ENCODE results near the gene STARD4. TPM values are rescaled to one million over a fixed set of nuclear protein-coding genes. Genes with fewer than 3 reads are reported as not detected.

Gene STARD4
- total RNA-seq, 4 donors from 2014 or later: 0.34 to 3.2 (median 2.9) TPM

GRCh38 chr5:111495159-111495558 lies 17.2 kb downstream of the STARD4 start:
- intact Hi-C loops (cut with DNase I; ENCODE audit: low total_unique reads): no loop called here
- DNase-seq (ENCODE audit: low spot score in 2 of 2): no peak
- 90 to 97% methylated on average over 1 of the region's 1 CpG for WGBS, 2 donors
- no peak overlapping the region for H3K4me3 ChIP-seq (ENCODE audit: low read depth, poor library complexity, severe bottlenecking)
- TF ChIP-seq CTCF (IDR thresholded peaks at IDR 0.05): no peak
- no peak for TF ChIP-seq POLR2A (IDR thresholded peaks at IDR 0.05)

- TF ChIP-seq CTCF (IDR thresholded peaks at IDR 0.05) (no peak), POLR2A (IDR thresholded peaks at IDR 0.05) (no peak)
- H3K4me3 ChIP-seq (ENCODE audit: low read depth, poor library complexity, severe bottlenecking): no peak overlapping the region
- no peak for DNase-seq (ENCODE audit: low spot score in 2 of 2)
- intact Hi-C loops (cut with DNase I; ENCODE audit: low total_unique reads): no loop called here
- WGBS, 2 donors: 54 to 68% methylated on average over 2 of the region's 2 CpGs
These were observed 17.9 kb downstream of the STARD4 start for GRCh38 chr5:111494355-111494999.

- no peak overlapping the region for H3K4me3 ChIP-seq (ENCODE audit: low read depth, poor library complexity, severe bottlenecking)
- no peak for TF ChIP-seq POLR2A (IDR thresholded peaks at IDR 0.05)
- no peak for TF ChIP-seq CTCF (IDR thresholded peaks at IDR 0.05)
- no peak for DNase-seq (ENCODE audit: low spot score in 2 of 2)
- 37 to 67% methylated on average over 2 of the region's 2 CpGs for WGBS, 2 donors
- intact Hi-C loops (cut with DNase I; ENCODE audit: low total_unique reads): no loop called here
These were observed 19.3 kb downstream of the STARD4 start for GRCh38 chr5:111493031-111493430.

GRCh38 chr5:111488353-111488752 lies 24.0 kb downstream of the STARD4 start:
- TF ChIP-seq POLR2A (IDR thresholded peaks at IDR 0.05) (no peak), CTCF (IDR thresholded peaks at IDR 0.05) (no peak)
- H3K4me3 ChIP-seq (ENCODE audit: low read depth, poor library complexity, severe bottlenecking): no peak overlapping the region
- intact Hi-C loops (cut with DNase I; ENCODE audit: low total_unique reads): no loop called here
- no peak for DNase-seq (ENCODE audit: low spot score in 2 of 2)

- H3K4me3 ChIP-seq (ENCODE audit: low read depth, poor library complexity, severe bottlenecking): no peak overlapping the region
- DNase-seq (ENCODE audit: low spot score in 2 of 2): no peak
- no peak for TF ChIP-seq CTCF (IDR thresholded peaks at IDR 0.05)
- intact Hi-C loops (cut with DNase I; ENCODE audit: low total_unique reads): no loop called here
These were observed 25.4 kb downstream of the STARD4 start for GRCh38 chr5:111486926-111487325.

- 49 to 53% methylated on average over 2 of the region's 2 CpGs for WGBS, 2 donors
- TF ChIP-seq POLR2A (IDR thresholded peaks at IDR 0.05): no peak
- TF ChIP-seq CTCF (IDR thresholded peaks at IDR 0.05): no peak
These were observed 26.3 kb downstream of the STARD4 start for GRCh38 chr5:111486055-111486454.

More at GRCh38 chr5:111486055-111486454, 26.3 kb downstream of the STARD4 start:
- H3K4me3 ChIP-seq (ENCODE audit: low read depth, poor library complexity, severe bottlenecking): no peak overlapping the region
- DNase-seq (ENCODE audit: low spot score in 2 of 2): no peak
- intact Hi-C loops (cut with DNase I; ENCODE audit: low total_unique reads): no loop called here

Data from lower leg skin (tissue), 4 donors.